ENCODE results near the gene RAET1G.
A peak's percentile ranks its signal among the peaks of the same experiment; 100 is the strongest.
"Not testable (repeated sequence)": the region's sequence is repeated elsewhere in the genome, so short reads cannot be mapped to it uniquely, and the experiment has no call there.

Gene RAET1G
- total RNA-seq, result 0.06 to 0.09 reads per million in 2 experiments

- DNase-seq (ENCODE audit: low read depth), result peak; percentile 75
These were observed at the start of gene RAET1G for GRCh38 chr6:149922642-149923326. Gene RAET1G, minus strand, starts transcription at chr6:149923121. Its CDS starts 111 bp downstream, at chr6:149923010.

GRCh38 chr6:149969635-149970034, 46.7 kb upstream of the RAET1G start:
- no peak for DNase-seq (ENCODE audit: low read depth)

GRCh38 chr6:149968909-149969308, 46.0 kb upstream of the RAET1G start:
- DNase-seq (ENCODE audit: low read depth), result not testable (repeated sequence)

GRCh38 chr6:149967999-149968398, 45.1 kb upstream of the RAET1G start:
- DNase-seq (ENCODE audit: low read depth), result not testable (repeated sequence)

- DNase-seq (ENCODE audit: low read depth), result no peak
These were observed 44.7 kb upstream of the RAET1G start for GRCh38 chr6:149967591-149967990.

- DNase-seq (ENCODE audit: low read depth), result not testable (repeated sequence)
These were observed 43.4 kb upstream of the RAET1G start for GRCh38 chr6:149966319-149966718.

- DNase-seq (ENCODE audit: low read depth), result no peak
These were observed 42.5 kb upstream of the RAET1G start for GRCh38 chr6:149965194-149966020.

GRCh38 chr6:149964308-149965193, 41.6 kb upstream of the RAET1G start:
- no peak for DNase-seq (ENCODE audit: low read depth)

GRCh38 chr6:149963462-149964307, 40.8 kb upstream of the RAET1G start, which contains the start of gene ULBP1:
Gene ULBP1, plus strand, starts transcription at chr6:149963943. Its CDS starts 107 bp downstream, at chr6:149964050.
- peak; percentile 61 for DNase-seq (ENCODE audit: low read depth)

- DNase-seq (ENCODE audit: low read depth), result no peak
These were observed 40.2 kb upstream of the RAET1G start for GRCh38 chr6:149963212-149963461.

- no peak for DNase-seq (ENCODE audit: low read depth)
These were observed 39.7 kb upstream of the RAET1G start for GRCh38 chr6:149962461-149963211.

GRCh38 chr6:149961728-149962425, 39.0 kb upstream of the RAET1G start:
- no peak for DNase-seq (ENCODE audit: low read depth)

GRCh38 chr6:149960488-149960887, 37.6 kb upstream of the RAET1G start:
- no peak for DNase-seq (ENCODE audit: low read depth)

- DNase-seq (ENCODE audit: low read depth), result not testable (repeated sequence)
These were observed 36.9 kb upstream of the RAET1G start for GRCh38 chr6:149959806-149960205.

GRCh38 chr6:149958124-149958523, 35.2 kb upstream of the RAET1G start:
- not testable (repeated sequence) for DNase-seq (ENCODE audit: low read depth)

GRCh38 chr6:149955654-149956317, 32.9 kb upstream of the RAET1G start:
- DNase-seq (ENCODE audit: low read depth), result not testable (repeated sequence)

GRCh38 chr6:149954984-149955653, 32.2 kb upstream of the RAET1G start:
- not testable (repeated sequence) for DNase-seq (ENCODE audit: low read depth)

GRCh38 chr6:149954328-149954983, 31.5 kb upstream of the RAET1G start:
- not testable (repeated sequence) for DNase-seq (ENCODE audit: low read depth)
